ENCODE measurements around the gene PGLYRP4. TPM values are rescaled to one million over a fixed set of nuclear protein-coding genes. Genes with fewer than 3 reads are reported as not detected.
A peak's percentile ranks its signal among the peaks of the same experiment; 100 is the strongest.

The PGLYRP4 gene
- polyA plus RNA-seq, 3 donors: not detected

- Histone ChIP-seq H3K9ac (ENCODE audit: insufficient read depth, low read length, poor library complexity, severe bottlenecking) (no peak overlapping the region), H3K36me3 (replicated peaks in 1 of 2; ENCODE audit: control insufficient read depth in 1 of 2, insufficient read depth in 2 of 2, low read length in 2 of 2) (no peaks in the 10 kb centered on the region), H3K9me3 (replicated peaks in 1 of 2; ENCODE audit: control insufficient read depth in 1 of 2, insufficient read depth in 1 of 2, low read length in 2 of 2) (no peaks in the 10 kb centered on the region), H3K79me2 (ENCODE audit: insufficient read depth, low read length) (peaks cover 56% of the 10 kb centered on the region), H4K20me1 (ENCODE audit: insufficient read depth, low read length) (peaks cover 10% of the 10 kb centered on the region), H3K4me1 (ENCODE audit: control insufficient read depth in 1 of 2, insufficient read depth in 2 of 2, low read length in 2 of 2) (peaks cover 87 to 96% of the 10 kb centered on the region in 2 donors), H3K27ac (ENCODE audit: low read depth in 1 of 2, low read length in 2 of 2) (peak overlapping the region; percentile 79 to 87), H3K4me3 (replicated peaks in 1 of 3; ENCODE audit: low read depth in 2 of 3, low read length in 3 of 3) (peak overlapping the region; percentile 76 to 89 (median 82)), H2AFZ (ENCODE audit: insufficient read depth, low read depth, low read length, poor library complexity, severe bottlenecking) (no peak overlapping the region), H3K27me3 (ENCODE audit: control insufficient read depth in 2 of 2, insufficient read depth in 2 of 2, low read length in 2 of 2) (no peaks in the 10 kb centered on the region), H3K4me2 (replicated peaks; ENCODE audit: extremely low read depth, low read length, poor library complexity, severe bottlenecking) (peak overlapping the region; percentile 82)
- TF ChIP-seq, protein P1, sequence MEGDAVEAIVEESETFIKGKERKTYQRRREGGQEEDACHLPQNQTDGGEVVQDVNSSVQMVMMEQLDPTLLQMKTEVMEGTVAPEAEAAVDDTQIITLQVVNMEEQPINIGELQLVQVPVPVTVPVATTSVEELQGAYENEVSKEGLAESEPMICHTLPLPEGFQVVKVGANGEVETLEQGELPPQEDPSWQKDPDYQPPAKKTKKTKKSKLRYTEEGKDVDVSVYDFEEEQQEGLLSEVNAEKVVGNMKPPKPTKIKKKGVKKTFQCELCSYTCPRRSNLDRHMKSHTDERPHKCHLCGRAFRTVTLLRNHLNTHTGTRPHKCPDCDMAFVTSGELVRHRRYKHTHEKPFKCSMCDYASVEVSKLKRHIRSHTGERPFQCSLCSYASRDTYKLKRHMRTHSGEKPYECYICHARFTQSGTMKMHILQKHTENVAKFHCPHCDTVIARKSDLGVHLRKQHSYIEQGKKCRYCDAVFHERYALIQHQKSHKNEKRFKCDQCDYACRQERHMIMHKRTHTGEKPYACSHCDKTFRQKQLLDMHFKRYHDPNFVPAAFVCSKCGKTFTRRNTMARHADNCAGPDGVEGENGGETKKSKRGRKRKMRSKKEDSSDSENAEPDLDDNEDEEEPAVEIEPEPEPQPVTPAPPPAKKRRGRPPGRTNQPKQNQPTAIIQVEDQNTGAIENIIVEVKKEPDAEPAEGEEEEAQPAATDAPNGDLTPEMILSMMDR (IDR thresholded peaks at IDR 0.05): no peak
- Mint-ChIP-seq H3K4me1 (peaks cover 95% of the 10 kb centered on the region), H3K27ac (peak overlapping the region; percentile 97 to 100 (median 99)), H3K4me3 (peak overlapping the region; percentile 100), H3K36me3 (peaks cover 6 to 19% of the 10 kb centered on the region in 2 donors), H3K27me3 (ENCODE audit: low read depth in 3 of 3) (no peaks in the 10 kb centered on the region), H3K9me3 (peaks cover 0 to 2% (median 0%) of the 10 kb centered on the region in 7 donors)
- WGBS (ENCODE audit: insufficient coverage): no CpG with 5 or more reads among the region's 1 CpG
- no peak for DNase-seq
- intact Hi-C loops (cut with micrococcal nuclease): no loop called here
These were observed 40.8 kb upstream of the PGLYRP4 start for GRCh38 chr1:153389401-153389800.

DNA sequence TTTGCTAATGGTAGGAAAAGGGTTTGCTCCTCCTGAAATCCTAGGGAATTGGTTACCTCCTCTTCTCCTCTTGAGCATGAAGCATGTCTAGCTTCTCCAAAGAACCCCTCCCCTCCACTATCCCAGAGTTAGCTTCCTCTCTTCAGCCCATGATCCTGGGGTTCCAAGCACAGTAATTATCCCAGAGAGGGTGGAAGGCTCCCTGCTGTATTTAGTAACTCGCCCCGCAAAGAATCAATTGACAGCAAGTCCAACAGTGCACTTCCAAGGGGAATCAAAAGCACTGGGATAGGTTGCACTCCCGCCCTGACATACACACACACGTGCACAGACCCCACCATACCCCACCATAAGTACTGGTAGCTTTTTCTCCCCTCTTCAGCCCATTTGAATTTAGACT is 39.1 kb upstream of the PGLYRP4 start:
- Mint-ChIP-seq H3K4me3 (peak overlapping the region in 1 of 2 donors; percentile 35), H3K27me3 (ENCODE audit: low read depth in 3 of 3) (no peaks in the 10 kb centered on the region), H3K4me1 (peaks cover 92% of the 10 kb centered on the region), H3K9me3 (peaks cover 0 to 8% (median 2%) of the 10 kb centered on the region in 7 donors), H3K27ac (peak overlapping the region; percentile 97 to 99 (median 99)), H3K36me3 (peaks cover 6 to 19% of the 10 kb centered on the region in 2 donors)
- H4K20me1 ChIP-seq (ENCODE audit: insufficient read depth, low read length): peaks cover 10% of the 10 kb centered on the region
- no peaks in the 10 kb centered on the region for H3K27me3 ChIP-seq (ENCODE audit: control insufficient read depth in 2 of 2, insufficient read depth in 2 of 2, low read length in 2 of 2)
- H2AFZ ChIP-seq (ENCODE audit: insufficient read depth, low read depth, low read length, poor library complexity, severe bottlenecking): no peak overlapping the region
- H3K4me2 ChIP-seq (replicated peaks; ENCODE audit: extremely low read depth, low read length, poor library complexity, severe bottlenecking): peak overlapping the region; percentile 64
- TF ChIP-seq, protein P1 (IDR thresholded peaks at IDR 0.05): no peak
- H3K4me1 ChIP-seq (ENCODE audit: control insufficient read depth in 1 of 2, insufficient read depth in 2 of 2, low read length in 2 of 2): peaks cover 78 to 92% of the 10 kb centered on the region in 2 donors
- DNase-seq: no peak
- H3K27ac ChIP-seq (ENCODE audit: low read depth in 1 of 2, low read length in 2 of 2): peak overlapping the region; percentile 63 to 88
- peaks cover 56% of the 10 kb centered on the region for H3K79me2 ChIP-seq (ENCODE audit: insufficient read depth, low read length)
- 92% methylated on average over 2 of the region's 4 CpGs for WGBS (ENCODE audit: insufficient coverage)
- no peak overlapping the region for H3K9ac ChIP-seq (ENCODE audit: insufficient read depth, low read length, poor library complexity, severe bottlenecking)
- peak overlapping the region in 1 of 3 experiments; percentile 29 for H3K4me3 ChIP-seq (replicated peaks in 1 of 3; ENCODE audit: low read depth in 2 of 3, low read length in 3 of 3)
- intact Hi-C loops (cut with micrococcal nuclease): no loop called here
- H3K36me3 ChIP-seq (replicated peaks in 1 of 2; ENCODE audit: control insufficient read depth in 1 of 2, insufficient read depth in 2 of 2, low read length in 2 of 2): no peaks in the 10 kb centered on the region
- no peaks in the 10 kb centered on the region for H3K9me3 ChIP-seq (replicated peaks in 1 of 2; ENCODE audit: control insufficient read depth in 1 of 2, insufficient read depth in 1 of 2, low read length in 2 of 2)

All from CD14-positive monocyte (primary cell).